Measurements from ENCODE around the gene CACNA1C. TPM values are rescaled to one million over a fixed set of nuclear protein-coding genes. Genes with fewer than 3 reads are reported as not detected.

The CACNA1C gene
- polyA plus RNA-seq, 1 donor from 2014 or later: 0.06 TPM

GRCh38 chr12:2664721-2665577 is 612.2 kb downstream of the CACNA1C start:
- H3K27ac Mint-ChIP-seq: no peak overlapping the region
- H3K4me3 Mint-ChIP-seq: no peak overlapping the region
- no peaks in the 10 kb centered on the region for H3K27me3 Mint-ChIP-seq
- no peaks in the 10 kb centered on the region for H3K36me3 Mint-ChIP-seq
- peaks cover 0 to under 1% (median 0%) of the 10 kb centered on the region in 3 donors for H3K9me3 Mint-ChIP-seq
- H3K4me1 Mint-ChIP-seq: no peaks in the 10 kb centered on the region

DNA sequence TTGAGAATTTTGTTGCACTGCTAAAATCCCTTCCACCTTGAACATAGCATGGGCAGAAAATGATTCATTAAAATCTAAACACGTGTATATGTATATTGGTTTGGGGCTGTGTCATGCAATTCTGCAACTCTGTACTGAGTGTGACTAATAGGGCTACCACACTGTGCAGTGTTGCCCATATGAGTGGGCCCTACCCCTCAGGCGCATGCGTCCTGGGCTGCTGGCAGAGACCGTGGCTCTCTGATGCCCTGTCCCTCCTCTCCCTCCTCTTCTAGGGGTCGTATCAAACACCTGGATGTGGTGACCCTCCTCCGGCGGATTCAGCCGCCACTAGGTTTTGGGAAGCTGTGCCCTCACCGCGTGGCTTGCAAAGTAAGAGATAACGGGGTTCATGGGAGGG is 613.6 kb downstream of the CACNA1C start:
- Mint-ChIP-seq H3K27me3 (no peaks in the 10 kb centered on the region), H3K9me3 (no peaks in the 10 kb centered on the region), H3K4me3 (no peak overlapping the region), H3K27ac (no peak overlapping the region), H3K4me1 (no peaks in the 10 kb centered on the region), H3K36me3 (no peaks in the 10 kb centered on the region)

- Mint-ChIP-seq H3K4me1 (no peaks in the 10 kb centered on the region), H3K27ac (no peak overlapping the region), H3K27me3 (no peaks in the 10 kb centered on the region), H3K4me3 (no peak overlapping the region), H3K9me3 (no peaks in the 10 kb centered on the region), H3K36me3 (no peaks in the 10 kb centered on the region)
Observed at GRCh38 chr12:2666846-2667245, 614.1 kb downstream of the CACNA1C start.

DNA sequence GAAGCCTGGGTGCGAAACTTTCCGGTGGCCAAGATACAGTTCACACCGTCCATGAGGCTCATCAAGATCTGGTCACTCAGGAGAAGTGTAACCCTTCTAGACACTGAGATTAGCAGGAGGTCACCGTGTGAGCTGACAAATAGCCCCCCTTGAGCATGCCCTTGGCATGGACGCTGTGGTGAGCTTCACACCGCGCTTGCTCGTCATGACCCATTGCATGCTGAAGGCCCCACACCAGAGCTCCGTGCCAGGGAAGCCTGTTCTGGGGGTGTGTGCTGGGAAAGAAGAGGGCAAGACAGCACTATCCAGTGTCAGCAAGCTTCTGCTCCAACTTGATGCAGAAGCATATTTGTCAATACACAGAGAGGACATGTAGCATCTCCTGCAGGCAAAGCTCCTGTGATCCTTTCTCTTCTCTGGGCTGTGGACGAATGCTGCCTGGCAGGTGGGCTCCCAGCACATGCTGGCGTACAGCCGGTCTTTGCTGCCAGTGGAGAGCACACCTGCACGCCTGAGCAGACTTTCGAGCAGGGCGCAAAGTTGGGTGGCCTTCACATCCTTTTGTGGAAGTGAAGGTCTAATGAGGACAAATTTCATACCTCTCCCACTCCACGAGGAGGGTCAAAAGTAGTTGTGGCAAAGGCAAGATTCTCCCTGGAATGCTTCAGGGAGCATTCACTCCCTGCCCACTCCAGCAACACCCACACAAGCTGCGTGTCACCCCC is 615.1 kb downstream of the CACNA1C start:
- no peak overlapping the region for H3K27ac Mint-ChIP-seq
- no peak overlapping the region for H3K4me3 Mint-ChIP-seq
- no peaks in the 10 kb centered on the region for H3K9me3 Mint-ChIP-seq
- no peaks in the 10 kb centered on the region for H3K4me1 Mint-ChIP-seq
- no peaks in the 10 kb centered on the region for H3K36me3 Mint-ChIP-seq
- H3K27me3 Mint-ChIP-seq: no peaks in the 10 kb centered on the region

GRCh38 chr12:2668816-2669215 is 616.0 kb downstream of the CACNA1C start:
- Mint-ChIP-seq H3K4me3 (no peak overlapping the region), H3K9me3 (no peaks in the 10 kb centered on the region), H3K27ac (no peak overlapping the region), H3K27me3 (no peaks in the 10 kb centered on the region), H3K36me3 (no peaks in the 10 kb centered on the region), H3K4me1 (no peaks in the 10 kb centered on the region)

GRCh38 chr12:2669560-2669959 is 616.8 kb downstream of the CACNA1C start:
- no peaks in the 10 kb centered on the region for H3K27me3 Mint-ChIP-seq
- H3K4me3 Mint-ChIP-seq: no peak overlapping the region
- no peaks in the 10 kb centered on the region for H3K36me3 Mint-ChIP-seq
- H3K27ac Mint-ChIP-seq: no peak overlapping the region
- H3K4me1 Mint-ChIP-seq: no peaks in the 10 kb centered on the region
- no peaks in the 10 kb centered on the region for H3K9me3 Mint-ChIP-seq

- no peak overlapping the region for H3K27ac Mint-ChIP-seq
- H3K9me3 Mint-ChIP-seq: no peaks in the 10 kb centered on the region
- no peaks in the 10 kb centered on the region for H3K27me3 Mint-ChIP-seq
- no peaks in the 10 kb centered on the region for H3K4me1 Mint-ChIP-seq
- no peak overlapping the region for H3K4me3 Mint-ChIP-seq
- H3K36me3 Mint-ChIP-seq: no peaks in the 10 kb centered on the region
Observed at GRCh38 chr12:2672863-2673262, 620.1 kb downstream of the CACNA1C start.

GRCh38 chr12:2673966-2674810 is 621.4 kb downstream of the CACNA1C start:
- Mint-ChIP-seq H3K27ac (no peak overlapping the region), H3K4me3 (no peak overlapping the region), H3K9me3 (no peaks in the 10 kb centered on the region), H3K36me3 (no peaks in the 10 kb centered on the region), H3K27me3 (no peaks in the 10 kb centered on the region), H3K4me1 (no peaks in the 10 kb centered on the region)

DNA sequence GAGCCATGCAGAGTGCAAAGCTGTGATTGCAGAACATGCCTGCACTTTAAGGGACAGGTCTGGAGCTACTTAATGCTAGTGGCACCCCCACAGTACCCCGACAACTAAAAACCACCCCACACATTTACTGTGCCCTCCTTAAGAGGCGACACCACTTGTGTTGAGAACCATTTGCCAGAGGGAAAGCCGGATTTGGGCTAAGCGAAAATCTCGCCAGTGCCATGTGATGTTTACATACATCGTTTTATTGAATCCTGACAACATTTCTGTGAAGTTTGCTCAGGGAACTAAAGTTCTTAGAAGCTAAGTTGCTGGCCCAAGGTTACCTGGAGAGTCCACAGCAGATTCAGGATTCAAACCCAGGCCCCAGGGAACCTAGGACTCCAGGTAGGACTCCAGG is 623.0 kb downstream of the CACNA1C start:
- Mint-ChIP-seq H3K27me3 (no peaks in the 10 kb centered on the region), H3K4me1 (no peaks in the 10 kb centered on the region), H3K36me3 (no peaks in the 10 kb centered on the region), H3K9me3 (no peaks in the 10 kb centered on the region), H3K27ac (no peak overlapping the region), H3K4me3 (no peak overlapping the region)

GRCh38 chr12:2677142-2677880 is 624.5 kb downstream of the CACNA1C start:
- H3K9me3 Mint-ChIP-seq: no peaks in the 10 kb centered on the region
- no peak overlapping the region for H3K27ac Mint-ChIP-seq
- H3K4me3 Mint-ChIP-seq: no peak overlapping the region
- H3K36me3 Mint-ChIP-seq: no peaks in the 10 kb centered on the region
- peaks cover 0 to 1% (median 0%) of the 10 kb centered on the region in 3 donors for H3K4me1 Mint-ChIP-seq
- no peaks in the 10 kb centered on the region for H3K27me3 Mint-ChIP-seq

DNA sequence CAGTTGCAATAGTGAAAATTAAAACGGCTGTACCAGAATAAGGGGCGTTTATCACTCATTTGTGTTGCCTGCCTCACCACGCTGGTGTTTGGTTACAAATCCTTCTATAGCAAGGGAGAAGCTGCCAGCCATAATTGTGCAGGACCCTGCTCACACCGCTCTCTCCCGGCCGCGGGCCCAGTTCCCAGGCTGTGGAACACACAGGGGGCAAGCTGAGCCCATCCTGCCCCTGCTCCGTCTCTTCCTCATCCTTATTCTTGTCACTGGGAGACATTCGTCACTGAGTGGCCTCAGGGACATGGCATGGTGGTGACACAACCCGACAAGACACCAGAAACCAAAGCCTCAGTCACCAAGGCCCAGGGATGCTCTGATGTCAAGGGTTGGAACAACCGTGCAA is 625.6 kb downstream of the CACNA1C start:
- no peaks in the 10 kb centered on the region for H3K27me3 Mint-ChIP-seq
- H3K4me3 Mint-ChIP-seq: no peak overlapping the region
- H3K27ac Mint-ChIP-seq: no peak overlapping the region
- H3K36me3 Mint-ChIP-seq: no peaks in the 10 kb centered on the region
- no peaks in the 10 kb centered on the region for H3K9me3 Mint-ChIP-seq
- H3K4me1 Mint-ChIP-seq: peaks cover 3 to 7% (median 6%) of the 10 kb centered on the region in 3 donors

- Mint-ChIP-seq H3K27me3 (no peaks in the 10 kb centered on the region), H3K36me3 (no peaks in the 10 kb centered on the region), H3K4me1 (peaks cover 3 to 9% (median 6%) of the 10 kb centered on the region in 3 donors), H3K4me3 (no peak overlapping the region), H3K27ac (no peak overlapping the region), H3K9me3 (no peaks in the 10 kb centered on the region)
Observed at GRCh38 chr12:2679068-2679815, 626.5 kb downstream of the CACNA1C start.

- H3K9me3 Mint-ChIP-seq: no peaks in the 10 kb centered on the region
- H3K36me3 Mint-ChIP-seq: no peaks in the 10 kb centered on the region
- H3K27ac Mint-ChIP-seq: peak overlapping the region in 1 of 3 donors; percentile 39
- H3K27me3 Mint-ChIP-seq: no peaks in the 10 kb centered on the region
- H3K4me3 Mint-ChIP-seq: no peak overlapping the region
- H3K4me1 Mint-ChIP-seq: peaks cover 6 to 13% (median 6%) of the 10 kb centered on the region in 3 donors
Observed at GRCh38 chr12:2679816-2680675, 627.3 kb downstream of the CACNA1C start.
